NCI-H2196 treated with DMSO at 0.1 percent for 48 hours (cell line): Measurements from ENCODE around the gene SDR42E2.
"Not testable (repeated sequence)": the region's sequence is repeated elsewhere in the genome, so short reads cannot be mapped to it uniquely, and the experiment has no call there.

Experiments
- DNase-seq: peaks from one replicate; lab custom pipeline; 2025; ENCODE audit not compliant: unreplicated experiment; lab: John Stamatoyannopoulos, UW

SDR42E2 gene

DNA sequence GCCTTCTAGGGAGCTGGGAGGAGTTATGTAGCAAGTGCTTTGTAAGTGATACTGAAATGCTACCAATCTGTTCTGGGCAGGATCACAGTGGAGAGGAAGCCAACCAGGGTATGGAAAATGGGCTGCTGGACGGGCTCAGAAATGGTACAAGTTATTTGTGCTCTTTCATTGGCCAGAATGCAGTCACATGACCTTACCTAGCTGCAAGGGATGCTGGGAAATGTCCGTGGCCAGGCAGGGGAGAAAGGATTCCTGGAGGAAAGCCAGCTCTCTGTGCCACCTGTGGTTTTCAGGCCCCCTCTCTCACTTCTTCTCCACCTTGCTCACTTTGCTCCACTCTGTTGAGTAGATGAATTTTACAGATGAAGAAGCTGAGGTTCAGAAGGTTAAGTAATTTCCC lies 48.5 kb downstream of the SDR42E2 start:
- no peak for DNase-seq

DNA sequence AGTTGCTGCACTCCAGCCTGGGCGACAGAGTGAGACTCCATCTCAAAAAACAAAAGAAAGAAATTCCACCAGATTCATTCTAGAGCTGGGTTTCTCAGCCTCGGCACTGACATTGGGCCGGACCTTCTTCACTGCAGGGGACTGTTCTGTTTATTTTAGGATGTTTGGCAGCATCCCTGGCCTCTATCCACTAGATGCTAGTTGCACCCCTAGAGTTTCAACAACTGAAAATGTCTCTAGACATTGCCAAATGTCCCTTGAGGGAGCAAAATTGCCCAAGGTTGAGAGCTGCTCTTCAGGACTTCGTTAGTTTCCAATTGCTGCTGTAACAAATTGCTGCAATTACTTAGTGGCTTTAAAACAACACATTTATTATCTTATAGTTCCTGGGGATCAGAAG lies 50.9 kb downstream of the SDR42E2 start:
- no peak for DNase-seq

DNA sequence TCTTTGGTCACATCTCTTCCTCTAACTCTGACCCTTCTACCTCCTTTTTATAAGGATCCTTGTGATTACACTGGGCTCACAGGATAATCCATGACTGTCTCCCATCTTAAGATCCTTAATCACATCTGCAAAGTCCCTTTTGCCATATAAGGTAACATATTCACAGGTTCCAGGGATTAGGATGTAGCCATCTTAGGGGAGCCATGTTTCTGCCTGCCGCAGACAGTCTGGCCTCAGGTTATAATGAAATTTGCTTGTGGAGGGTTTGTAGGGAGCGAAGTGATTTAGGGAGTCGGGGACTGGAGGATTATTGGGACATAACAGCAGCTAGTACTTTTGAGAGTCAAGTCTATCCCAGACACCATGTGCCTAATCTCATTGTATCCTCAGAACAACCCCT lies 51.5 kb downstream of the SDR42E2 start:
- no peak for DNase-seq

DNA sequence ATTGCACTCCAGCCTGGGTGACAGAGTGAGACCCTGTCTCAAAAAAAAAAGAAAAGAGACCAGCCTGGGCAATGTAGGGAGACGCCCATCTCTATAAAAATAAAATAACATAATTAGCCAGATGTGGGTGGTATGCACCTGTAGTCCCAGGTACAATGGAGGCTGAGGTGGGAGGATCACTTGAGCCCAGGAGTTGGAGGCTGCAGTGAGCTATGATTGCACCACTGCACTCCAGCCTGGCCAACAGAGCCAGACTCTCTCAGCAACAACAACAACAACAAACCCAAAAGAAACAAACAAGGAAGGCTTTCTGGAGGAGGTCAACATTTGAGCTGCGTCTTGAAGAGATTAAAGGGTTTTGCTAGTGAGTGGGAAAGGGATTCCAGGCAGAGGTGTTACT lies 52.1 kb downstream of the SDR42E2 start:
- DNase-seq: no peak

DNA sequence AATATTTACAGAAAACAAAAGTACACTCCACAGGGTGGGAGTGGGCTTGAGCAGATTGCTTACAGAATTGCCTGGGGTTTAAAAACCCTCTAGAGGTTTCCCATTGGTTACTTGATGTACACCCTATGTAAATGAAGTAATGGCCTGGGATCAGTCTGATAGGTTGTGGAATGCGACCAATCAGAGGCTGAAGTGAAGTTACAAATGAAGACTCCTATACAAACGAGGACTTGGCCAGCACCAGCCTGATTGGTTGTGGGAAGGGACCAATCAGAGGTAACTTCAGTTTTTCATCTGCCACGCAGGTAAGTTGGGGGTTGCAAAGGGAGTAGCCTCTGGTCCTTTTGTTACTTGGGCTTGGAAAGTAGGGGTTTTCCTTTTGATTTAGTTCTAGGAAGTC lies 52.6 kb downstream of the SDR42E2 start:
- DNase-seq: no peak

DNA sequence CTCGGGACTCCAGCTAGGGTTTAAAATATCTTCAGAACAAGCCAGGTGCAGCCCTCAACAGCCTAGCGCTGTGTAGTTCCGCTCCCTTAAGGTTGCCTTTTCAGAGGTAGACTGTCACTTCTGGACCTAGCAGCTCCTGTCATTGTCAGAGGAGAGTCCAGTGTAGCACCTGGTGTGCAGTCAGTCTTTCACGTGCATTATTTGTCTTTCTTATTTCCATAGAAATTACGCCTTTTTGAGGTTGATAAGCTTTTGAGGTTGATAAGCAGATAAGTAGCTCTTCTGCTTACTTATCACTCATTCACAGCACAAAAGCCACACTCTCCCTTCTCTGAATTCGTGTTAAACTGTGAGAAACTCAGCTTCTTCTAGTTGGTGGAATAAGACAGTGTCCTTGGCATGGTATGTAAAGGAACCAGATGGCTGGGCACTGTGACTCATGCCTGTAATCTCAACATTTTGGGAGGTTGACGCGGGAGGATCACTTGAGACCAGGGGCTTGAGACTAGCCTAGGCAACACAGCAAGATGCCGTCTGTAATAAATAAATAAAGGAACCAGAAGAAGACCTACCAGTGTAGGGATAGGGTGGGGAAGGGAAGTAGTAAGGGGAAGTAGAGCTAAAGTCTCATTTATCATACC lies 54.0 kb downstream of the SDR42E2 start:
- no peak for DNase-seq

DNA sequence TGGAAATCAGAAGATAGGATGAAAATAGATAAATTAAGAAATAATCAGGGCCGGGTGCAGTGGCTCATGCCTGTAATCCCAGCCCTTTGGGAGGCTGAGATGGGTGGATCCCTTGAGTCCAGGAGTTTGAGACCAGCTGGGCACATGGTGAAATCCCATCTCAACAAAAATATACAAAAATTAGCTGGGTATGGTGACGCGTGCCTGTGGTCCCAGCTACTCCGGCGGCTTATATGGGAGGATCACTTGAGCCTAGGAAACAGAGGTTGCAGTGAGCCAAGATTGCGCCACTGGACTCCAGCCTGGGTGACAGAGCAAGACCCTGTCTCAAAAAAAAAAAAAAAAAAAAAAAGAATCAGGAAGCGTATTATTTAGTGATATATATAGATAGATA lies 54.5 kb downstream of the SDR42E2 start:
- DNase-seq: not testable (repeated sequence)

DNA sequence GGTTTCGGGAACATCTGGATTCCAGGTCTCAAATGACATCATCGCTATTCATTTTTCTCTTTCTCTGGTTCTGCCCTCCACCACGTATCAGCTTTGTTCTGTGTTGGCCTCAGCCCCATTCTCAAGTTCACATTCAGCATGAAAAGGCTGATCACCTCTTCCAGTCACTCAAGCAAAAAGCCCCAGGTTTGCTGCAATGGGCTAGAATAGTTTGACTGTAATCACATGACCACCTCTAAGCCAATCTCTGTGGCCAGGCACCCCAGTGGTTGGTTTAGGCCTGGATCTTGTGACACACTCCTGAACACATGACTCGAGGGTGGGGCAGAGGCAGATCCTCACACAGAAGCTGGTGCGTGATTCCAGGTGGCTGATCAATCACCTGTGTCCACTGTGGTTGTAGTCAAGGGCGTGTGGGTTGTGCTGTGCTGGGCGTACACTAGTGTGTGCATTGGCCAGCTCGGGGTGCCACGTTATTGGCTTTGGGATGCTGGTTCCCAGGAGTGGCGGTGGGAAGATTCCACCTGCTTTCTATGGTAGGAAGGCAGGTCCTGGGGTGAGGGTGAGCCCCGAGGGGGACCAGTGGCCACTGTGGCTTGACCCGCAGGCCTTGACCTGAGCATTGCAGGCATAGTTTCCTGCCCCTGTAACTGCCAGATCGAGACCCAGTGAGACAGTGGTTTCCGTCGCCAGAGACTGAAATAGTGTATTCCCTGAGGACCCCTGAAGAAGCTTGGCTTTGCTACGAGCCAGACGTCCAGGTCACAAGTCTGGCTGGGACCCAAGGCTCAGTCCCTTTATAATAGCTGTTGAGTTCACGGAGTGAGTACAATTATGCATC lies 55.8 kb downstream of the SDR42E2 start:
- DNase-seq: no peak

DNA sequence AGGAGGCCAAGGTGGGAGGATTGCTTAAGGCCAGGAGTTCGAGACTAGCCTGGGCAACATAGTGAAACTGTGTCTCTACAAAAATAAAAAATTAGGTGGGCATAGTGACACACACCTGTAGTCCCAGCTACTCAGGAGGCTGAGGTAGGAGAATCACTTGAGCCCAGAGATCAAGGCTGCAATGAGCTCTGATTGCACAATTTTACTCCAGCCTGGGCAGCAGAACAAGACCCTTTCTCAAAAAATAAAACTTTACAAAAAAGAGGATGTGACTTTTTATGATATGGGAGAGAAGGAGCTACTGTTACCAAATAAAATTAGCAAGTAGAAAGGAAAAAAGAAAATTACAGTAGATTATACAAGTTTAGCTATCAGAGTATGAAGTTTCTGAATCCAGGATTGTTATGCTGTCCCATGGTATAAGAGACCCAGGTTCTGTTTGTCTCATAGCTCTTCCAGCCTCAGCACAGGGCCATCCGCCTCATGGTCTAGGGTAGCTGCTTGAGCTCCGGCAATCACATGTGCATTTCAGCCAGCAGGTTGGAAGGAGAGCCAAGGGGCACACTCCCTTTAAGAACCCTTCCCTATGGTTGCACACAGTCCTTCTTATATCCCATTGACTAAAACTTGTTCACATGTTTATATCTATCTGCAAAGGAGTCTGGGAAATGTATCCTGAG lies 57.2 kb downstream of the SDR42E2 start:
- no peak for DNase-seq

DNA sequence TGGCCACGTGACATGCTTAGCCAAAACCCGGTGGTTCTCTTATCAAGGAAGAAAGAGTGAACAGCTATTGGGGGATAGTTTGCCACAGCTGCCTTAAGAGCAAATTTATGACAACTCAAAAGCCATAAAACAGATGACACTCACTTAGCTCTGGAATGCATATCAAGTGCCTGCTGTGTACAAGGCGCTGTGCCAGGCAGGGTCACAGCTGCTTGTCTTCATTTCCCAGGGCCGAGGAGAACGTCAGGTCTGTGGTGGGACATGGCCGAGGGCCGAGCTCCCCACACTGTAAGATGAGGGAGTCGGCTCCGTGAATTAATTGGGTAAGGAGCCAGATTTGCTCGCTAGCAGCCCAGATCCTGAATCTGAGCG lies 57.7 kb downstream of the SDR42E2 start:
- no peak for DNase-seq

DNA sequence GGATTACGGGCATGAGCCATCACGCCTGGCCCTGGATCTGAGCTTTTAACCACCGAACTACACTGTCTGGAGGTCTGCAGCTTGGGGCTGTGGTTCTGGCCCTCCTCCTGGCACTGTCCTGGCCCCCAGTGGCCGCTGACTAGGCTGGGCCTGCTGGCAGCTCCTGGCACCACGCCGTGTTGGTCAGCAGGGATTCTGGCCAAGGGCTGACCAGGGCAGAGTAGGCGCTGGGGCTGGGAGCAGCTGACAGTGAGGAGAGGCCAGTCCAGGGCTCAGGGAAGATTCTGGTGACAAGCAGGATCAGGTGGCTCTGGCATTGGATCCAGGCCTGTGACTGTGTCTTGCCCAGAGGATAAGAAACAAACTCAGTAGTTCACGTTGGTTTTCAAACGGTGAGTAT lies 58.4 kb downstream of the SDR42E2 start:
- DNase-seq: no peak

DNA sequence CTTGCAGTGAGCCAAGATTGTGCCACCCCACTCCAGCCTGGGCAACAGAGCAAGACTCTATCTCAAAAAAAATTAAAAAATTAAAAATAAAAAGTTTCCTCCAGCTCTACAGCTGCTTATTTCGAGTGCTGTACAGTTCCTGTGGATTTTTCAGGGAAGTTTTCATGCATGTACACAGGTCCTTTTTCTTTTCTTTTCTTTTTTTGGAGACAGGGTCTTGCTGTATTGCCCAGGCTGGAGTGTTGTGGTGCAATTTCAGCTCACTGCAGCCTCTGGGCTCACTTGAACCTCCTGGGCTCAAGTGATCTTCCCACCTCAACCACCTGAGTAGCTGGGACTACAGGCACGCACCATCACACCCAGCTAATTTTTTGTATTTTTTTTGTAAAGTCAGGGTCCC lies 59.7 kb downstream of the SDR42E2 start:
- DNase-seq: no peak

DNA sequence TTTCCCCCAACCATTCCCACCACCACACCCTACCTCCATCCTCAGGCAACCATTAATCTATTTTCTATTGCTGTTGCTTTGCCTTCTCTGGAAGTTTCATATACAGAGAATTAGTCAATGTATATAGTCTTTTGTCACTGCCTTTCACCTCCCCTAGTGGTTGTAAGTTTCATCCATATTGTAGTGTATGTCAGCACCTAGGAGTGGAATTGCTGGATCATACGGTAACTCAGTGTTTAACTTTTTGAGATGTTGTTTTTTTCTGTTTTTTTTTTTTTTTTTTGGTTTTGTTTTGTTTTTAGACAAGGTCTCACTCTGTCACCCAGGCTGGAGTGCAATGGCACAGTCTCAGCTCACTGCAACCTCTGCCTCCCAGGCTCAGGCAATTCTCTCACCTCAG lies 60.7 kb downstream of the SDR42E2 start:
- no peak for DNase-seq

DNA sequence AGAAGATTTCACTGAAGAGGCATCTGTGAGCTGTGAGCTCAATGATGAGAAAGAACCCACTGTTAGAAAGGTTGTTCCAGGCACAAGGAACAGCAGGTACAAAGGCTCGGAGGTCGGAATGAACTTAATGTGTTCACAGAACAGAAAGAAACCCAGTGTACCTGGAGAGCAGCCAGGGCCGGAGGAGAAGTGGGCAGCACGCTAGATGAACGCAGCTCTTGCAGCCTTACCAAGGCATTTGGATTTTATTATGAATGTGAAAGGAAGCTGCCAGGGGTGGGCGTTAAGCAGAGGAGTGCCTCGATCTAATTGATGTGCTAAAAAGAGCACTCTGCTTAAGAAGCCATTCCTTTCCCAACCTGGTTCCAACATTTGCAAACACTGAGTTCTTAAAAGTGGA lies 62.8 kb downstream of the SDR42E2 start:
- DNase-seq: no peak

DNA sequence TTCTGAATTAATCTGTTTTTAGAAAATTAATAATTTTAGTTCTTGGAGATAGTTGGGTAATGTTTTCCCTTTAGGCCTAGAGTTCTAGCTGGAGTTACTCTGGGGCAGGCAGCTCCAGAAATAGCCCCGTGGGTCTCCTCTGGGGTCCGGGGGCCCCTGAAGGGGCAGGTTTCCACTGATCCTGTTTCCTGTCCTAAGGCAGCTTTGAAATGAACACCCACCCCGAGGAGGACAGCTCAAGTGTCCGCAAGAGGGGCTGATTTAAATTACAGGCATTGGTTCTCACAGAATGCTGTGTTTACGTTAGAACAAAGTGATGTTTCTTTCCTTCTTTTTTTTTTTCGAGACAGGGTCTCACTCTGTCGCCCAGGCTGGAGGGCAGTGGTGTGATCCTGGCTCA lies 67.6 kb downstream of the SDR42E2 start:
- DNase-seq: no peak

DNA sequence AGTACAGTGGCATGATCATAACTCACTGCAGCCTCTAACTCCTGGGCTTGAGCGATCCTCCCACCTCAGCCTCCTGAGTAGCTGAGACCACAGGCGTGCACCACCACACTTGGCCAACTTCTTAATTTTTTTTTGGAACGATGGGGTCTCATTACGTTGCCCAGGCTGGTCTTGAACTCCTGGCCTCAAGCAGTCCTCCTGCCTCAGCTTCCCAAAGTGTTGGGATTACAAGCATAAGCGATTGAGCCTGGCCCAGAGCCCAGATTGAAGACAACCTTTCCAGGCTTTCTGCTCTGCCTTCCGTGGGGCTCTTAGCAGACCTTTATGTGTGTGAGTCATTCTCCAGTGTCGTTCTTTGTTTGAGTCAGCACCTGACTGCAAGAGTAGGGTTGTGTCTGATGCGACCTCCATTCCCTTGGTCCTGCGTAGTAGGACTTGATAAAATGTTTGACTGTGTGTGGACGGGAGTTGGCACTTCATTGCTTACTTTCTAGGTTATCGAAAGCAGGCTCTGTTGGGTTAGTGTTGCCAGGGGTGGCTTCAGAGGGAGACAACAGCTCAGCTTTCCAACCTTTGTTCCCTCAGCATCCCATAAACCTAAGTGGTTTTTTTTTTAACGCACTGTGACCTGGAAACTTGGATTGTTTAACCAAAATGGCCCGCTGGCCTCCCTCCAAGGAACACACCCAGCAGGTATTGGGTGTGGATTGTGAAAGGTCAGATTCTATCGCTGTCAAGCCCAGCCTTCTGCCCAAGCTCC lies 70.2 kb downstream of the SDR42E2 start:
- DNase-seq: peak; percentile 77

DNA sequence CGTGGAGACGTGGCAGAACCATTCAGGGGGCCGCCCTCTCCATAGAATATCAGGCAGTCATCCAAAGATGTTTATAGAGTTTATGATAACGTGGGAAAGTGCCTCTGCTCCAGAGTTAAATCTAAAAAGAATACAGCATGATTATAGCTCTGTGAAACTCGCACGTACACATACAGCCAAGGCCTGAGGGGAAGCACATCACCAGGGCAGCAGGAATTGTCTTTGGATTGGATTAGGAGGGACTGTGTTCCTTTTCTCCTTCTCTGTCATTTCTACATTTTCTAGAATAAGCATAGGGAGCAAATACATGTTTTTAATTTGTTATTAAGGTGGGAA lies 70.7 kb downstream of the SDR42E2 start:
- no peak for DNase-seq

DNA sequence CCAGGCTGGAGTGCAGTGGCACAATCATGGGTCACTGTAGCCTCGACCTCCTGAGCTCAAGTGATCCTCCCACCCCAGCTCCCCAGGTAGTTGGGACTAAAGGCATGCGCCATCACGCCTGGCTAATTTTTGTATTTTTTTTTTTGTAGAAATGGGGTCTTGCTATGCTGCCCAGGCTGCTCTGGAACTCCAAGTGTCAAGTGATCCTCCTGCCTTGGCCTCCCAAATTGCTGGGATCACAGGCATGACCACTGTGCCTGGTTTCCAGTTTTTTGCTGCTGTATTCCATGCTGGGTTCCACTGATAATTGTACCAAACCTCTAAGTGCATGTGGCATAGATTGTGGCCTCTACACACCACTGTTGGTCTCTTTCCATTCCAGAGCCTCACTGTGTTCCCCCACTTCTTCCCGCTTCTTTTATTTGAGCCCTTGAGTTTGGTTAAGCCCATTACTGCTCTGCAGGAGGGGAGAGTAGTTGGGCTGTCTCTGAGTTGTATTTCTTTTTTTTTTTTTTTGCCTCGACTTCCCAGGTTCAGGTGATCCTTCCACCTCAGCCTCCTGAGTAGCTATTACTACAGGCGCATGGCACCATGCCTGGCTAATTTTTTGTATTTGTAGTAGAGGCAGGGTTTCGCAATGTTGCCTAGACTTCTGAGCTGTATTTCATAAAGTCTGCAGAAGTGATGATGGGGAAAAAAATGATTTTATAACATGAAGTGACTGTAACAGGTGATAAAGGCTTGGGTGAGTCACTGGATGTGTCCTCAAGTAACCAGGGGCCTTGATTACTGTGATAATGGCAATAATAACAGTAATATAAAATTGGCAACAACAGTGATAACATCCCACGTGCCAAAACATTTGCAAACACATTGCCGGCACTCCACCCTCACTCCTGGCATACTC lies 73.8 kb downstream of the SDR42E2 start:
- DNase-seq: no peak

DNA sequence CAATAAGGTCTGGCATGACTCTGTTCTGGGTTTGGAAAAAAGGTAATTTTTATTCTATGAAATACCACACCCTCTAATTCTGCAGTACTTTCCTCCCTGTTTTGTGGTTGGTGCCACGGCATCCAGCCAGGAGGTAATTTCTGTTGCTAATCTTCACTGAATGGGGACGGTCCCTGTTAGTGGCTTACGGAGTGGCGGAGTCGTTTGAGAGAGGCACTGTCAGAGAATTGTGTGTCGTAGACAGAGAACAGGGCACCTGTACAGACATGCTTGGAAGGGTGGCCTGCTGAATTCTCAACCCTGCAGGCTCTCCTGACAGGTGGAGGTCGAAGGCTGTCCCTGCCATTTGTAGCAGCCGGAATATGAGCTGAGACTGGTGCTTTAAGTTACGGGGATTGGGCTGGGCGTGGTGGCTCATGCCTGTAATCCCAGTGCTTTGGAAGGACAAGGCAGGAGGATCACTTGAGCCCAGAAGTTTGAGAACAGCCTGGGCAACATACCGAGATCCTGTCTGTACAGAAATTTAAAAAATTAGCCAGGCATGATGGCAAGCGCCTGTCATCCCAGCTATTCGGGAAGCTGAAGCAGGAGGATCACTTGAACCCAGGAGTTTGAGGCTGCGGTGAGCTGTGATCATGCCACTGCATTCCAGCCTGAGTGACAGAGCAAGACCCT lies 77.0 kb downstream of the SDR42E2 start:
- no peak for DNase-seq
